Neural progenitor cell (in vitro differentiated cells): ENCODE results near the gene MAD1L1.

Experiments
- EZH2 ChIP-seq: fragments of 200-600 bp; sonication (generic); IDR thresholded peaks from 2 replicates; pipeline ENCODE4 v1.6.1; 2017; ENCODE audit warnings: antibody characterized with exemption, mild to moderate bottlenecking, moderate library complexity
- EZH2phosphoT487 ChIP-seq: fragments of 200-600 bp; sonication (generic); IDR thresholded peaks from 2 replicates; pipeline ENCODE4 v1.6.1; 2017; ENCODE audit warnings: antibody characterized with exemption

DNA sequence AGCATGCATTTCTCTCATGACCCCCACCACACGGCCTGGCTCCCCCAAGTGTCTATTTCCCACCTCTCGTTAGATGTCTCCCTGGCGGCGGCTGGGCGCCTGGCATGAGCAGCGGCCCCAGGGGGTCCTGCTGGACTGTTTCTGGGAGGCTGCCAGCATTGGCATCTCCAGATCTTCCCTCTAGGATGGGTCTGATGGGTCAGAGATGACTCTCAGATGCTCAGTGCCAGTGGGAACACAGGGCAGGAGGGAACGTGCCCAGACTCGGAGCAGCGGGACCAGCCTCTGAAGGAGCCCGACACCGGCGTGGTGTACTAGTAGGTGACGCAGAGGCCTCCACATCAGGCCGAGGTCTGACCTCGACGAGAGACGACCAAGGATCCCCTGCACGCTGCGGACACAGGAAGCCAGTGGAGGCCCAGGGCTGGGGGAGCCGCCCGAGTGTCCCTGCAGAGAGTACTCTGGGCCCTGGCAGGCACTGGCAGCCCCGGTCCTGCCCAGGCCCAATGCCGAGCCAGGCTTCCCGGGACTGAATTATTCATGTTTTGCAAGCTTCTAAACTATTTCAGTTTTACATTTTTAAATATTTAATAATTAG, 323.8 kb downstream of the MAD1L1 start:
- TF ChIP-seq EZH2phosphoT487 (no peak), EZH2 (no peak)
